Measurements from ENCODE around the gene ZFPM1.

ZFPM1 gene

DNA sequence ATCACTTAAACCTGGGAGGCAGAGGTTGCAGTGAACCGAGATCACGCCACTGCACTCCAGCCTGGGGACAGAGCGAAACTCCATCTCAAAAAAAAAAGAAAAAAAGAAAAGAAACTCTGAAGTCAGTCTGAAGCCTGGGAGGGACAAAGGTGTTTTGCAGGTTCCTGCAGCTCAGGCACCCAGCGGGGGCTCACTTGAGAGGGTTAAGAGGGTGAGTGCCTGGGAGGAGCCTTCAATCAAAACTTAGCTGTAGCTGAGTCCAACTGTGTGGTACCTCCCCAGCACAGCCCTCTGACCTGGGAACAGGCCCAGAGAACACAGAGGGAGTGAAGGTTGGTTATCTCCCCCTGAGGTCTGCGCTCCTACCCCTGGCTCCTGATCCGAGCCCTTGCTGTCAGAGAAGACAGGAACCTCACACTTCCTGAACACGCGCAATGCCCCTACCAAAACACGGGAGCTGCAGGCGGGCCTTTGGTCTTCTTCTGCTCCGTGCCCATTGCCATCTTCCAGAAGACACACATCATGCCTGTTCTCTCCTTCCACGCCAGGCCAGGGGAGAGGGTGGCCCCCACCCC is 96.7 kb downstream of the ZFPM1 start:
- H3K36me3 ChIP-seq (replicated peaks; ENCODE audit: low read depth, low read length): no peaks in the 10 kb centered on the region
- H3K27ac ChIP-seq (ENCODE audit: low read length): no peak overlapping the region
- no peaks in the 10 kb centered on the region for H3K79me2 ChIP-seq (ENCODE audit: low read length)
- no peak overlapping the region for H2AFZ ChIP-seq (ENCODE audit: low read depth, low read length)
- TF ChIP-seq EZH2phosphoT487 (IDR thresholded peaks at IDR 0.05; ENCODE audit: low read depth): no peak
- TF ChIP-seq, protein P1, sequence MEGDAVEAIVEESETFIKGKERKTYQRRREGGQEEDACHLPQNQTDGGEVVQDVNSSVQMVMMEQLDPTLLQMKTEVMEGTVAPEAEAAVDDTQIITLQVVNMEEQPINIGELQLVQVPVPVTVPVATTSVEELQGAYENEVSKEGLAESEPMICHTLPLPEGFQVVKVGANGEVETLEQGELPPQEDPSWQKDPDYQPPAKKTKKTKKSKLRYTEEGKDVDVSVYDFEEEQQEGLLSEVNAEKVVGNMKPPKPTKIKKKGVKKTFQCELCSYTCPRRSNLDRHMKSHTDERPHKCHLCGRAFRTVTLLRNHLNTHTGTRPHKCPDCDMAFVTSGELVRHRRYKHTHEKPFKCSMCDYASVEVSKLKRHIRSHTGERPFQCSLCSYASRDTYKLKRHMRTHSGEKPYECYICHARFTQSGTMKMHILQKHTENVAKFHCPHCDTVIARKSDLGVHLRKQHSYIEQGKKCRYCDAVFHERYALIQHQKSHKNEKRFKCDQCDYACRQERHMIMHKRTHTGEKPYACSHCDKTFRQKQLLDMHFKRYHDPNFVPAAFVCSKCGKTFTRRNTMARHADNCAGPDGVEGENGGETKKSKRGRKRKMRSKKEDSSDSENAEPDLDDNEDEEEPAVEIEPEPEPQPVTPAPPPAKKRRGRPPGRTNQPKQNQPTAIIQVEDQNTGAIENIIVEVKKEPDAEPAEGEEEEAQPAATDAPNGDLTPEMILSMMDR (IDR thresholded peaks at IDR 0.05; ENCODE audit: low read depth, low read length): no peak
- H3K27me3 ChIP-seq (ENCODE audit: low read depth, low read length): 0 out of 2 replicates have a peak, but pooled peaks cover 8% of the 10 kb centered on the region
- H4K20me1 ChIP-seq (ENCODE audit: insufficient read depth, low read length): no peaks in the 10 kb centered on the region
- no peaks in the 10 kb centered on the region for H3K4me1 ChIP-seq (ENCODE audit: low read length)
- H3K9me3 ChIP-seq (ENCODE audit: insufficient read depth, low read length): no peaks in the 10 kb centered on the region
- H3K4me3 ChIP-seq (ENCODE audit: low read length): no peak overlapping the region
- H3K9ac ChIP-seq (ENCODE audit: low read length): no peak overlapping the region
- H3K4me2 ChIP-seq (ENCODE audit: low read length): no peak overlapping the region

DNA sequence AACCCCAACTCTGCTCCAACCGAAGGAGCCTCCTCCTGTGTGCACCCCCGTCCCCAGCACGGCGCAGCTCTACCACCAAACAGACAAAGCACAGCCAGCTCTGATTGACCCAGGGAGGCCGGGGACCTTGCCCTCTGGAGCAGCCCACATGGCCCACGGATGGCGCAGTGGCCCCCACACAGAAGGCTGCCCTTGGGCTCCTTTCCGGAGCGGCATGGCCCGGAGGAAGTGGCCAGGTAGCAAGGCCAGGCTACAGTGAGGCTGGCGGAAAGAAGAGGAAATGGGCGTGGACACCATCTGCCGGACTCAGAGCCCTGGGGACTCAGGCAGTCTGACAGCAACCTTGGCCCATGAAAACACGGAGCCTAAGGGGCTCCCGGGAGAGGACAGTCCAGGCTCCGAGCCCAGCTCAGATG is 97.2 kb downstream of the ZFPM1 start:
- H3K9me3 ChIP-seq (ENCODE audit: insufficient read depth, low read length): no peaks in the 10 kb centered on the region
- H3K9ac ChIP-seq (ENCODE audit: low read length): no peak overlapping the region
- no peak for TF ChIP-seq EZH2phosphoT487 (IDR thresholded peaks at IDR 0.05; ENCODE audit: low read depth)
- TF ChIP-seq, protein P1 (IDR thresholded peaks at IDR 0.05; ENCODE audit: low read depth, low read length): 0 out of 2 replicates have a peak, but pooled peaks have one; percentile 10
- no peak overlapping the region for H2AFZ ChIP-seq (ENCODE audit: low read depth, low read length)
- no peaks in the 10 kb centered on the region for H3K79me2 ChIP-seq (ENCODE audit: low read length)
- no peaks in the 10 kb centered on the region for H3K36me3 ChIP-seq (replicated peaks; ENCODE audit: low read depth, low read length)
- H3K27ac ChIP-seq (ENCODE audit: low read length): no peak overlapping the region
- H3K4me3 ChIP-seq (ENCODE audit: low read length): no peak overlapping the region
- no peak overlapping the region for H3K4me2 ChIP-seq (ENCODE audit: low read length)
- H3K4me1 ChIP-seq (ENCODE audit: low read length): no peaks in the 10 kb centered on the region
- H4K20me1 ChIP-seq (ENCODE audit: insufficient read depth, low read length): no peaks in the 10 kb centered on the region
- 0 out of 2 replicates have a peak, but pooled peaks cover 8% of the 10 kb centered on the region for H3K27me3 ChIP-seq (ENCODE audit: low read depth, low read length)

DNA sequence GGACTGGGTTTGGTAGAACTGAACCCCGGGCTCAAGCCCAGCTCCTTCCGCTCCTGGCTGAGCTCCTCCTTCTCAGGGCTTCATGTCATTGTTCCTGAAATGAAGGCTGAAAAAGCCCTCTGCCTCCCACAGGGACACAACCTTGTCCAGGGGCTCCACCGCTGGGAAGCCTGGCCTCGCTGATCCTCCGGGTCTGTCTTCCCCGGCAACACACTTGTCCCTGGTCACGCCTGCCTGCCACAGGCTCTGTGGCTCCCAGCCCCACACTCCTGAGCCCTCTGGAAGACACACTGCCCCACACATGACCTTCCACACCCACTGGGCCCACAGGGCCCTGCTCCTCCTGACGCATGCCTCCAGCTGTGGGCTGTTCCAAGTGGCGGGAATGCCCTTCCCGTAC is 99.1 kb downstream of the ZFPM1 start:
- no peak overlapping the region for H3K9ac ChIP-seq (ENCODE audit: low read length)
- no peak overlapping the region for H3K4me2 ChIP-seq (ENCODE audit: low read length)
- H3K27me3 ChIP-seq (ENCODE audit: low read depth, low read length): 0 out of 2 replicates have a peak, but pooled peaks cover 8% of the 10 kb centered on the region
- TF ChIP-seq, protein P1 (IDR thresholded peaks at IDR 0.05; ENCODE audit: low read depth, low read length): no peak
- TF ChIP-seq EZH2phosphoT487 (IDR thresholded peaks at IDR 0.05; ENCODE audit: low read depth): no peak
- H4K20me1 ChIP-seq (ENCODE audit: insufficient read depth, low read length): no peaks in the 10 kb centered on the region
- H3K36me3 ChIP-seq (replicated peaks; ENCODE audit: low read depth, low read length): no peaks in the 10 kb centered on the region
- H3K27ac ChIP-seq (ENCODE audit: low read length): no peak overlapping the region
- no peak overlapping the region for H3K4me3 ChIP-seq (ENCODE audit: low read length)
- no peaks in the 10 kb centered on the region for H3K9me3 ChIP-seq (ENCODE audit: insufficient read depth, low read length)
- no peaks in the 10 kb centered on the region for H3K79me2 ChIP-seq (ENCODE audit: low read length)
- no peaks in the 10 kb centered on the region for H3K4me1 ChIP-seq (ENCODE audit: low read length)
- no peak overlapping the region for H2AFZ ChIP-seq (ENCODE audit: low read depth, low read length)

DNA sequence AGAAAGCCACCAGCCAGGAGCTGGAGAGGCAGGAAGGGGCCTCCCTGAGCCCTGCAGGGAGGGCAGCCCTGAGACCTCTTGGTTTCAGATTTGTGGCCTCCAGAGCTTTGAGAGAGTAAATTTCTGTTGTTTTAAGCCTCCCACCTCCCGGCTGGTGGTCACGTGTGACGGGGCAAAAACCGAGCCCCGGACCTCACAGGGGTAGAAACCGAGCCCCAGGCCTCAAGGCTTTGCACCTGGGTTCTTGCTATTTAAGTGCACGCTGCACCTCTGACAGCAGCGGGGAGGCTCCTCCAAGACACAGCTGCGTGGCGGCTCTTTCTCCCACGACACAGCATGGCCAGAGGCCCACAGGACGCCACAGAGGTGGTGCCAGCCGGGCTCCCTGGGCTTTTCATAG is 99.7 kb downstream of the ZFPM1 start:
- Histone ChIP-seq H3K9me3 (ENCODE audit: insufficient read depth, low read length) (no peaks in the 10 kb centered on the region), H3K36me3 (replicated peaks; ENCODE audit: low read depth, low read length) (no peaks in the 10 kb centered on the region), H3K27me3 (ENCODE audit: low read depth, low read length) (0 out of 2 replicates have a peak, but pooled peaks cover 8% of the 10 kb centered on the region), H3K27ac (ENCODE audit: low read length) (no peak overlapping the region), H4K20me1 (ENCODE audit: insufficient read depth, low read length) (no peaks in the 10 kb centered on the region), H3K4me2 (ENCODE audit: low read length) (no peak overlapping the region), H3K9ac (ENCODE audit: low read length) (no peak overlapping the region), H3K4me3 (ENCODE audit: low read length) (no peak overlapping the region), H3K79me2 (ENCODE audit: low read length) (no peaks in the 10 kb centered on the region), H3K4me1 (ENCODE audit: low read length) (no peaks in the 10 kb centered on the region), H2AFZ (ENCODE audit: low read depth, low read length) (no peak overlapping the region)
- TF ChIP-seq, protein P1 (IDR thresholded peaks at IDR 0.05; ENCODE audit: low read depth, low read length): no peak
- TF ChIP-seq EZH2phosphoT487 (IDR thresholded peaks at IDR 0.05; ENCODE audit: low read depth): no peak

Data from OCI-LY3 (cell line).